Measurements from ENCODE around the gene SNX13. TPM values are rescaled to one million over a fixed set of nuclear protein-coding genes. Genes with fewer than 3 reads are reported as not detected.

The SNX13 gene
- total and polyA plus RNA-seq, 12 donors, result 8.5 to 113 (median 67.4) TPM

DNA sequence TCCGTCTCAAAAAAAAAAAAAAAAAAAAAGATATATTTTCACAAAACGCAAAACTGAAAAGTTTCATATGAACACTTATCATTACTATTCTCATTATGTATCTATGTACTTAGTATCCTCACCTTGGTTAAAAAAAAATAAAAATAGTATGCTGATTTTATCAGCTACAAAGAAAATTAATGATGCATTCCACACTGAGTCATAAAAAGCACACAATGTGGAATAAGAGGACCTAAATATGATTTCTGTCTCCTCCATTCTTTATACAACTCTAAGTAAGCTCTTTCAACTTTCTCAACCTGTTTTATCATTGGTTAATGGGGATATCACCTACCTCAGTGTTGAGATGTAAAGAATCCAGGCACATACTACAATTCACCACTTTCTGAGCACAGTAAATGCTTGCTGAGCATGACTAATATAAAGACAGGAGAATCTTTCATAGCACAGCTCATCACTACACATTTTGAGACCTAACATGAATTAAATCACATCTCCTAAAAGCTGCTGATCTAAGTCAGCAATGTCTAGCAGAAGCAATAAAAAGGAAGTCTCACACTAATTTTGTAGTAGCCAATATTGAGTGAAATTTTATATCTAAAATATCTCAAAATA, 2.7 kb downstream of the SNX13 start:
- Histone ChIP-seq H3K27ac (no peak overlapping the region), H3K9me3 (replicated peaks in 1 of 3) (no peaks in the 10 kb centered on the region), H3K4me1 (replicated peaks in 1 of 2) (peaks cover 17 to 57% of the 10 kb centered on the region in 2 donors), H3K36me3 (replicated peaks in 1 of 2) (no peaks in the 10 kb centered on the region), H3K27me3 (no peaks in the 10 kb centered on the region), H3K4me3 (peak overlapping the region in 1 of 4 donors; percentile 66)
- no peak for DNase-seq
- WGBS, 4 donors, result 83 to 100% (median 87%) methylated on average over 1 to 2 of the region's 2 CpGs
- TF ChIP-seq CTCF (IDR thresholded peaks at IDR 0.05) (no peak), POLR2A (IDR thresholded peaks at IDR 0.05) (no peak)
- intact Hi-C loops (cut with DNase I), result no loop called here

GRCh38 chr7:17936321-17936720, 4.0 kb downstream of the SNX13 start:
- WGBS, 4 donors, result 42 to 54% (median 46%) methylated on average over 1 of the region's 1 CpG
- Histone ChIP-seq H3K4me3 (no peak overlapping the region), H3K36me3 (replicated peaks in 1 of 2) (no peaks in the 10 kb centered on the region), H3K9me3 (replicated peaks in 1 of 3) (no peaks in the 10 kb centered on the region), H3K27ac (no peak overlapping the region), H3K4me1 (replicated peaks in 1 of 2) (peaks cover 17 to 56% of the 10 kb centered on the region in 2 donors), H3K27me3 (no peaks in the 10 kb centered on the region)
- no peak for DNase-seq
- intact Hi-C loops (cut with DNase I), result no loop called here
- TF ChIP-seq CTCF (IDR thresholded peaks at IDR 0.05), result no peak
- TF ChIP-seq POLR2A (IDR thresholded peaks at IDR 0.05), result no peak

DNA sequence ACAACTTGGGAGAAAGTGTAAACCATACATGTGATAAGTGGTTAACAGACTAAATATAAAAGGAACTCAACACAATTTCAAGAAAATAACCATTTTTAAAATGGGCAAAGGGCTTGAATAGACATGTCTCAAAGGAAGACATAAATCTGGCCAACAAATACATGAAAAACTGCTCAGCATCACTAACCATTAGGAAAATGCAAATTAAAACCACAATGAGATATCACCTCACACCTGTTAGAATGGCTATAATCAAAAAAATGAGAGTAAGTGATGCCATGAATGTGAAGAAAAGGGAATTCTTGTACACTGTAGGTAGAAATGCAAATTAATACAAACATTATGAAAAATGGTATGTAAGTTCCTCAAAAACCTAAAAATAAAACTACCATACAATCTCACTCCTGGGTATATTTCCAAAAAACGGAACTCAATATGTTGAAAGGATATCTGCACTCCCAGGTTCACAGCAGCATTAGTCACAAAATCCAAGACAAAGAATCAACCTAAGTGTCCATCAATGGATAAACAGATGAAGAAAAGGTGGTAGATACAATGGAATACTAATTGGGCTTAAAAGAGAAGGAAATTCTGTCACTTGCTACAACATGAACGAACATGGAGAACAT, 5.6 kb downstream of the SNX13 start:
- peaks cover 17 to 52% of the 10 kb centered on the region in 2 donors for H3K4me1 ChIP-seq (replicated peaks in 1 of 2)
- no peaks in the 10 kb centered on the region for H3K36me3 ChIP-seq (replicated peaks in 1 of 2)
- H3K4me3 ChIP-seq, result no peak overlapping the region
- intact Hi-C loops (cut with DNase I), result no loop called here
- DNase-seq, result no peak
- H3K27ac ChIP-seq, result no peak overlapping the region
- TF ChIP-seq CTCF (IDR thresholded peaks at IDR 0.05) (no peak), POLR2A (IDR thresholded peaks at IDR 0.05) (no peak)
- no peaks in the 10 kb centered on the region for H3K27me3 ChIP-seq
- 81 to 87% (median 82%) methylated on average over 2 of the region's 2 CpGs for WGBS, 4 donors
- H3K9me3 ChIP-seq (replicated peaks in 1 of 3), result no peaks in the 10 kb centered on the region

DNA sequence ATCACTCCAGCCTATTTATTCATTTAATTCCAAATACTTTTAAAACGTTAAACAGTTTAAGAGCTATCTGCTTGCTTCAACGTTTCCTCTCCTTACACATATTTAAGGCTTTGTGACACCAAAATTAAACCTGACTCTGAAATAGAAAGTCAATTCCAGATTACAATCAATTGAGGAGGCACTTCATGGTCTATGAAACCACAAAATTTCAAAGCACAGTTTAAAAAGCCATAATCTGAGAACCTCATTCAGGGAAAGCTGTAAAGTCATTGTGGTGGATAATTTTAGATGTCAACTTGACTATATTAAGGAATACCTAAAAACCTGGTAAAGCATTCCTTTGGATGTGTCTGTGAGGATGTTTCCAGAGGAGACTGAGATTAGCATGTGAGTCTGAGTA, 6.2 kb downstream of the SNX13 start:
- TF ChIP-seq POLR2A (IDR thresholded peaks at IDR 0.05) (no peak), CTCF (IDR thresholded peaks at IDR 0.05) (no peak)
- DNase-seq, result no peak
- Histone ChIP-seq H3K4me1 (replicated peaks in 1 of 2) (peaks cover 16 to 55% of the 10 kb centered on the region in 2 donors), H3K9me3 (replicated peaks in 1 of 3) (no peaks in the 10 kb centered on the region), H3K36me3 (replicated peaks in 1 of 2) (no peaks in the 10 kb centered on the region), H3K27ac (no peak overlapping the region), H3K4me3 (no peak overlapping the region), H3K27me3 (no peaks in the 10 kb centered on the region)
- intact Hi-C loops (cut with DNase I), result no loop called here
- 53 to 65% (median 62%) methylated on average over 2 of the region's 2 CpGs for WGBS, 4 donors
